Cardiac fibroblast (primary cell): ENCODE results near the gene APBA1.

Source experiments
- DNase-seq, 2 donors: peaks; one replicate each; pipeline versions ENCODE4 v3.0.0 to v3.0.0-alpha.2; 2010; ENCODE audit warnings: low read depth in 2 of 2
- H3K4me3 ChIP-seq, 2 donors: replicated peaks in 1 of 2; 1 replicate in 1 of 2; 2 replicates in 1 of 2; pipeline ENCODE4 v1.5.1; 2011; ENCODE audit warnings: low read depth in 2 of 2, low read length in 2 of 2, mild to moderate bottlenecking in 2 of 2, moderate library complexity in 1 of 2
- CTCF ChIP-seq: IDR thresholded peaks from one replicate; pipeline ENCODE4 v1.5.1; 2011; ENCODE audit warnings: low read depth, mild to moderate bottlenecking, low read length, inconsistent platforms

APBA1 gene

DNA sequence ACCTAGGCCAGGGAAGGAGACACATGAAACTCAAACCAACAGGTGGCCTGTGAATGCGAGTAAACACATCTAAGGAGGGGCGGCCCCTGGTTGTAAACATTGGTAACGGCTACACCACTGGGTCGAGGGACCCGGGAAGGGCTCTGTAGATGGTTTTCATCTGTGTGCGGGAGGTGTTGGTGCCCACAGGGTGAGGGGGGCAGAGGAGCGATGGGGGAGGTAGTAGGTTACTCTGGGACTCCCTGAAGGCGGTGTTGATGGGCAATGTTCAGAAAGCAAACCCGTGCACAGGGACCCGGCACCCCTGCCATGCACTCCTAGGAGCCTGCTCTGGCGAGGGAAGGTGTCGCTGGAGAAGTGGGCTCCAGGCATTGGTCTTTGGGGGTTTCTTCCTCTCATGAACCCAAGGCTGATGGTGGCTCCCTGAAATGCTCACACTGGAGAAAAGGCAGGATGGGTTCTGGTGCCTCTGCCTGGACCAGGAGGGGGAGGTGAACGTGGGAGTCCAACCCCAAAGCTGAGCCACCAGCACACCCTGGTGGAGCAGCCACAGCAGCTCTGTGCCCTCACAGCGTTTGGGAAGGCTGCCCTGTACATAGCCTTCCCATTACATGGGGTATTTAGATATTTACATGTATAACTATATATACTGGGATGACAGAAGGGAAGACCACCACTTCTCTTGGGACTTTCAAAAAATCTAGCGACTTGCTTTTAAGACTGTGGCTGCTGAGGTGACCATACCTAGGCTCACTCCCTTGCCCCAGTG lies 244.0 kb downstream of the APBA1 start:
- TF ChIP-seq CTCF: no peak
- H3K4me3 ChIP-seq: no peak overlapping the region
- DNase-seq: no peak

DNA sequence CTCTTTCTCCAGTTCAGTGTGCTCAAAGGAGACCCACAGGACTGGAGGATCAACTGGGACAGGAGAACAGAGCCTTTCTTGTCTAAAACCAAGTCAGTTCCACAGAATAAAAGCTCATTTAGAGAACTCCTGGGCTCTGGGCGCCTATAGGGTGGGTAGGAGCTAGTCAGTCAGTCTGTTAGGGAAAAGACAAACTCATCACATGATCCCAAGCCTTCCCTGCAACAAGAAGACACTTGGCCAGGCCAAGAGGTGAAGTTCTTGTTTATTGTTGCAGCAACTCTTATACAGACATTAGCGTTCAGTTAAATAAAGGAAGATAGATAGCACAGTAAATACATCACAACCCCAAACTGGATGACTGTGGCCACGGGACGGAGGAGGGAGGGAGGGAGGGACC lies 244.9 kb downstream of the APBA1 start:
- no peak overlapping the region for H3K4me3 ChIP-seq
- TF ChIP-seq CTCF: no peak

DNA sequence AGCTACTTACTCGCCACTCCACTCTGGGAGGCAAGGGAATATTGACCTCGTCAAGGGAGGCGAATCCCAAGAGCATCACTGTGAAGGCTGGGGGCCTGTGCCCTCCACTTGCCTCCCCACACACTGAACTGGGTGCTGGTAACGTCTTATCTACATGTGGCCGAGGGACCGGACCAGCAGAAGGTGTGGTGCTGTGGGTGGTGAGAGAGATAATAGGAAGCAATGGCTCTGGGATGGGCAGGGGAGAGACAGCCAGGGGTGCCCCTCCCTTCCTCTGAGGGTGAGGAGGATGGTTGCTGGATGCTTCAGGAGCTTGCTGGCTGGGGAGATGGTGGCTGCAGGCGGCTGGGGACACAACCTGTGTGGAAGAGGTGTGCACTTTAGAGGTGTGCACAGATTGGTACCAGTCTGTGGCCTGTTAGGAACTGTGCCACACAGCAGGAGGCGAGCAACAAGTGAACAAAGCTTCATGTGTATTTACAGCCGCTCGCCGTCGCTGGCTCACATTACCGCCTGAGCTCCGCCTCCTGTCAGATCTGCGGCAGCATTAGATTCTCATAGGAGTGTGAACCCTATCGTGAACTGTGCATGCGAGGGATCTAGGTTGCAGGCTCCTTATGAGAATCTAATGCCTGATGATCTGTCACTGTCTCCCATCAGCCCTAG lies 246.9 kb downstream of the APBA1 start:
- no peak for DNase-seq
- no peak overlapping the region for H3K4me3 ChIP-seq
- TF ChIP-seq CTCF: no peak

More for the DNA sequence above, 244.9 kb downstream of the APBA1 start:
- no peak for DNase-seq

DNA sequence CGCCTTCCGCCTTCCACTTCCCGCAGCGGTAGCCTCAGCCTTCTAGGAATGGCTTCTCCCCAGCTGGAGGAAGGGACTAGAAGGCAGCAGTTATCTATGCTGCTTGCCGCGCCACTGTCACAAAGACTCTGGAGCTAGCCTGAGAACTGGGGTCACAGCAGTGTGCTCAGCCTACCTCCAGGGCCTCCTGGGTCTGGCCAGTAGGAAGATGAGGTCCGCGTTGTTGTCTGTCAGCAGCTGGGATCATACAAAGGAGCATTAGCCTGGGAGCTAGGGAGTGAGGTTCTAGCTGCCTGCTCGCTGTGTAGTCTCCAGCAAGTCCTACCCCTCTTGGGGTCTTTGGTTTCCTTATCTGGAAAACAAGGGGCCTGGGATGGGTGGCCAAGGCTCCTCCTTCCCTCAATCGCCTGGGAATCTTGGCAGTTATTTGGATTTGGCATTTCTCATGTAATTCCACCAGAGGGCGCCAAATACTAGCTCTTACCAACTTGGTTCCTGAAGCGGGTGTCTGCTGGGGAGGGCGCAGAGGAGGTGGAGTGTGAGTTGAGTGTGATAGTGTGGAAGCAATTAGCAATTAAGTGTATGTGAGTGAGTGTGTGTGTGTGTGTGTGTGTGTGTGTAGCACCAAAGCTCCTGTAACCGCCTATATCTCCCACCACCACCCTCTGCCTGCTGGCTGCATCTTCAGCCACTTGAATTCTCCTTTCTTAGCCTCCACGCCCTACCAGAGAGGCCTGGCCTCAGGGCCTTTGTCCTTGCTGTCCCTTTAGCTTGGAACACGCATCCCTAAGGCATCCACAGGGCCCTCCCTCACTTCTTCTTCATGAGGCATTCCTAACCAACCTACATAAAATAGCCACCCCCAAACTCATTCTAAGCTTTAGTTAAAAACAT lies 250.0 kb downstream of the APBA1 start:
- DNase-seq: peak; percentile 71 to 76

DNA sequence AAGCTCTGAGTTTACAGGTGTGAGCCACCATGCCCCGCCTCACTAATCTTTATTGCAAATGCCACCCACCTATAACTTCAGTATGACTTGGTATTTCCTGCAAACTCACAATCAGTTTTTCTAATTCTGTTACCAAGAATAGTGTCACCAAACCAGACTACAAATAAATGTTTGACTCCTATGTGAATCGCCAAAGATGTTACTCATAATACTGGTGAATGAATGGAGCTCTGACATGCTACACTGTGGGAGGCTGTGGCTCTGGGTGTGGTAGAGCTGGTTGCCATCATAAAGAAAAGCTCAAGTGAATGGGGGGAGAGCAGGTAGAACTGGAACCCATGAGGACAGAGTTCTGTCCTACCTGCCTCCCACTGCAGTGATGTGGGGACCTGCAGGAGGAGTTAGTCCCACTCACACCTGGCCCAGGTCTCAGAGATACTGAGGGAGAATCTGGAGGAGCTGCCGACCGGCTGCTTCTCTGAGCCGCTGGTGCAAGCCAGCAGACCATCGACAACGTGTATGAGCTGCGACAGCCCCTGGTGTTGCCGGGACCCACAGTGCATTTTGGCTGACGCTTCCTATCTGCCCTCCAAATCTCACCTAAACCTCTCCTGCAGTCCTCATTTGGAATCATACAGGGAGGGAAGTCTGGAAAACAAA lies 251.4 kb downstream of the APBA1 start:
- TF ChIP-seq CTCF: no peak
- DNase-seq: no peak
- H3K4me3 ChIP-seq: no peak overlapping the region

More for the DNA sequence above, 250.0 kb downstream of the APBA1 start:
- TF ChIP-seq CTCF: peak; percentile 67
- H3K4me3 ChIP-seq: no peak overlapping the region

DNA sequence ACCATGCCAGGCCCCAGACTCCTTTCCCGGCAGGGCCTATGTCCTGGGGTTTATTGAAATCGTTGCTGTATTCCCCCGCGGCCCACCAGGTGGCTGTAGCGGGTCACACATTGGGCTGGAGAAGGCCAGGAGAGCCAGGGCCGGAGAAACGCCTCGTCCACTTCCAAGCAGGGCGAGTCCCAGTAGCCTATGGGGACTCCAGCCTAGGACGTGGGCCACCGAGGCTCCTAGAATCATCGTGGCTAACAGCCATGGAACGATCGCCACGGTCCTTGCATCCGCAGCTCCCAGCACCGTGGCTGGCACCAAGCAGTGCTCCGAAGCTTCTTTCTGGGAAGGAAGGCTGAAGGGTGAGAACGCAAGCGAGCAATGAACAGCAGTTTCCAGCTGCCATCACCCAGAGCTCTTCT lies 259.4 kb downstream of the APBA1 start:
- peak; percentile 84 for TF ChIP-seq CTCF
- H3K4me3 ChIP-seq: peak overlapping the region; percentile 11 to 35
- peak; percentile 74 to 80 for DNase-seq
